Measurements from ENCODE around the gene AUTS2. TPM values are rescaled to one million over a fixed set of nuclear protein-coding genes. Genes with fewer than 3 reads are reported as not detected.

AUTS2 gene
- total RNA-seq, 2 experiments from 2014 or later = 16.9 to 17.7 TPM

GRCh38 chr7:70542750-70543376, 944.6 kb downstream of the AUTS2 start:
- Mint-ChIP-seq H3K4me3 (no peak overlapping the region), H3K36me3 (ENCODE audit: low read depth) (no peaks in the 10 kb centered on the region)
- CTCF ChIA-PET = interaction anchor here (0.7 kb wide), 1 partner anchor 207 kb away, joined by 4 read pairs; no protein-coding TSS in a partner anchor

GRCh38 chr7:70544016-70544415, 945.7 kb downstream of the AUTS2 start:
- POLR2A ChIA-PET = no interaction called here
- Mint-ChIP-seq H3K4me3 (no peak overlapping the region), H3K4me1 (no peaks in the 10 kb centered on the region), H3K9me3 (peaks cover 9% of the 10 kb centered on the region), H3K27me3 (peaks cover 5% of the 10 kb centered on the region), H3K27ac (no peak overlapping the region), H3K36me3 (ENCODE audit: low read depth) (no peaks in the 10 kb centered on the region)
- no peak for DNase-seq
- CTCF ChIA-PET = no interaction called here

More at GRCh38 chr7:70542750-70543376, 944.6 kb downstream of the AUTS2 start:
- H3K27me3 Mint-ChIP-seq = peaks cover under 1% of the 10 kb centered on the region
- H3K27ac Mint-ChIP-seq = no peak overlapping the region
- no peaks in the 10 kb centered on the region for H3K4me1 Mint-ChIP-seq
- POLR2A ChIA-PET = no interaction called here
- H3K9me3 Mint-ChIP-seq = peaks cover 9% of the 10 kb centered on the region
- DNase-seq = no peak

GRCh38 chr7:70545214-70545613, 946.9 kb downstream of the AUTS2 start:
- H3K9me3 Mint-ChIP-seq = peaks cover 9% of the 10 kb centered on the region
- ChIA-PET CTCF (no interaction called here), POLR2A (no interaction called here)
- H3K27ac Mint-ChIP-seq = no peak overlapping the region
- H3K4me3 Mint-ChIP-seq = no peak overlapping the region
- DNase-seq = no peak
- H3K4me1 Mint-ChIP-seq = no peaks in the 10 kb centered on the region
- no peaks in the 10 kb centered on the region for H3K36me3 Mint-ChIP-seq (ENCODE audit: low read depth)
- peaks cover 5% of the 10 kb centered on the region for H3K27me3 Mint-ChIP-seq

- H3K27me3 Mint-ChIP-seq = peaks cover 5% of the 10 kb centered on the region
- ChIA-PET POLR2A (no interaction called here), CTCF (no interaction called here)
- H3K9me3 Mint-ChIP-seq = peaks cover 2% of the 10 kb centered on the region
- H3K4me3 Mint-ChIP-seq = no peak overlapping the region
- H3K4me1 Mint-ChIP-seq = no peaks in the 10 kb centered on the region
- no peaks in the 10 kb centered on the region for H3K36me3 Mint-ChIP-seq (ENCODE audit: low read depth)
- DNase-seq = no peak
- no peak overlapping the region for H3K27ac Mint-ChIP-seq
These were observed 953.9 kb downstream of the AUTS2 start for GRCh38 chr7:70552141-70552540.

GRCh38 chr7:70553364-70553763, 955.1 kb downstream of the AUTS2 start:
- Mint-ChIP-seq H3K27me3 (peaks cover 3% of the 10 kb centered on the region), H3K9me3 (no peaks in the 10 kb centered on the region), H3K36me3 (ENCODE audit: low read depth) (no peaks in the 10 kb centered on the region), H3K4me1 (no peaks in the 10 kb centered on the region), H3K4me3 (no peak overlapping the region), H3K27ac (no peak overlapping the region)
- POLR2A ChIA-PET = no interaction called here
- CTCF ChIA-PET = no interaction called here
- no peak for DNase-seq

- DNase-seq = no peak
- Mint-ChIP-seq H3K4me3 (no peak overlapping the region), H3K36me3 (ENCODE audit: low read depth) (no peaks in the 10 kb centered on the region), H3K9me3 (peaks cover 1% of the 10 kb centered on the region), H3K27ac (no peak overlapping the region), H3K4me1 (no peaks in the 10 kb centered on the region), H3K27me3 (no peaks in the 10 kb centered on the region)
- ChIA-PET CTCF (no interaction called here), POLR2A (no interaction called here)
These were observed 956.4 kb downstream of the AUTS2 start for GRCh38 chr7:70554646-70555045.

- H3K9me3 Mint-ChIP-seq = peaks cover 8% of the 10 kb centered on the region
- no peak for DNase-seq
- H3K4me3 Mint-ChIP-seq = no peak overlapping the region
- CTCF ChIA-PET = no interaction called here
- H3K27me3 Mint-ChIP-seq = no peaks in the 10 kb centered on the region
- no peak overlapping the region for H3K27ac Mint-ChIP-seq
- H3K36me3 Mint-ChIP-seq (ENCODE audit: low read depth) = no peaks in the 10 kb centered on the region
- H3K4me1 Mint-ChIP-seq = no peaks in the 10 kb centered on the region
- POLR2A ChIA-PET = no interaction called here
These were observed 958.5 kb downstream of the AUTS2 start for GRCh38 chr7:70556761-70557160.

- H3K9me3 Mint-ChIP-seq = peaks cover 8% of the 10 kb centered on the region
- no peak overlapping the region for H3K4me3 Mint-ChIP-seq
- H3K27me3 Mint-ChIP-seq = no peaks in the 10 kb centered on the region
- no peak overlapping the region for H3K27ac Mint-ChIP-seq
- no peaks in the 10 kb centered on the region for H3K4me1 Mint-ChIP-seq
- H3K36me3 Mint-ChIP-seq (ENCODE audit: low read depth) = no peaks in the 10 kb centered on the region
- POLR2A ChIA-PET = no interaction called here
- CTCF ChIA-PET = no interaction called here
- DNase-seq = no peak
These were observed 959.1 kb downstream of the AUTS2 start for GRCh38 chr7:70557338-70557737.

GRCh38 chr7:70559815-70560214, 961.5 kb downstream of the AUTS2 start:
- Mint-ChIP-seq H3K4me1 (no peaks in the 10 kb centered on the region), H3K36me3 (ENCODE audit: low read depth) (no peaks in the 10 kb centered on the region), H3K27ac (no peak overlapping the region), H3K4me3 (no peak overlapping the region), H3K9me3 (peaks cover 8% of the 10 kb centered on the region), H3K27me3 (no peaks in the 10 kb centered on the region)
- CTCF ChIA-PET = no interaction called here
- no peak for DNase-seq
- POLR2A ChIA-PET = no interaction called here

- H3K27ac Mint-ChIP-seq = no peak overlapping the region
- CTCF ChIA-PET = no interaction called here
These were observed 965.7 kb downstream of the AUTS2 start for GRCh38 chr7:70563960-70564359.

GRCh38 chr7:70565721-70566370, 967.6 kb downstream of the AUTS2 start:
- H3K27me3 Mint-ChIP-seq = no peaks in the 10 kb centered on the region
- no peak for DNase-seq
- CTCF ChIA-PET = no interaction called here
- POLR2A ChIA-PET = no interaction called here
- peaks cover 10% of the 10 kb centered on the region for H3K9me3 Mint-ChIP-seq
- no peak overlapping the region for H3K27ac Mint-ChIP-seq
- H3K4me1 Mint-ChIP-seq = no peaks in the 10 kb centered on the region
- H3K36me3 Mint-ChIP-seq (ENCODE audit: low read depth) = no peaks in the 10 kb centered on the region
- H3K4me3 Mint-ChIP-seq = no peak overlapping the region

More at GRCh38 chr7:70563960-70564359, 965.7 kb downstream of the AUTS2 start:
- POLR2A ChIA-PET = no interaction called here
- Mint-ChIP-seq H3K36me3 (ENCODE audit: low read depth) (no peaks in the 10 kb centered on the region), H3K4me1 (no peaks in the 10 kb centered on the region), H3K27me3 (no peaks in the 10 kb centered on the region), H3K9me3 (peaks cover 8% of the 10 kb centered on the region), H3K4me3 (no peak overlapping the region)
- DNase-seq = no peak

GRCh38 chr7:70566671-70567070, 968.4 kb downstream of the AUTS2 start:
- no peak overlapping the region for H3K4me3 Mint-ChIP-seq
- no peak for DNase-seq
- ChIA-PET POLR2A (no interaction called here), CTCF (interaction anchor here (0.6 kb wide), 1 partner anchor 985 kb away, joined by 3 read pairs; no protein-coding TSS in a partner anchor)
- no peaks in the 10 kb centered on the region for H3K27me3 Mint-ChIP-seq
- no peaks in the 10 kb centered on the region for H3K4me1 Mint-ChIP-seq
- H3K27ac Mint-ChIP-seq = no peak overlapping the region
- H3K9me3 Mint-ChIP-seq = peaks cover 10% of the 10 kb centered on the region
- no peaks in the 10 kb centered on the region for H3K36me3 Mint-ChIP-seq (ENCODE audit: low read depth)

- H3K4me1 Mint-ChIP-seq = no peaks in the 10 kb centered on the region
- no peak for DNase-seq
- H3K27ac Mint-ChIP-seq = no peak overlapping the region
- H3K4me3 Mint-ChIP-seq = no peak overlapping the region
- H3K27me3 Mint-ChIP-seq = no peaks in the 10 kb centered on the region
- POLR2A ChIA-PET = no interaction called here
- no peaks in the 10 kb centered on the region for H3K36me3 Mint-ChIP-seq (ENCODE audit: low read depth)
- CTCF ChIA-PET = no interaction called here
- H3K9me3 Mint-ChIP-seq = peaks cover 10% of the 10 kb centered on the region
These were observed 970.5 kb downstream of the AUTS2 start for GRCh38 chr7:70568674-70569334.

GRCh38 chr7:70569335-70569819, 971.1 kb downstream of the AUTS2 start:
- no peak overlapping the region for H3K27ac Mint-ChIP-seq
- no peaks in the 10 kb centered on the region for H3K4me1 Mint-ChIP-seq
- no peaks in the 10 kb centered on the region for H3K36me3 Mint-ChIP-seq (ENCODE audit: low read depth)
- H3K27me3 Mint-ChIP-seq = no peaks in the 10 kb centered on the region
- ChIA-PET CTCF (no interaction called here), POLR2A (no interaction called here)
- H3K4me3 Mint-ChIP-seq = no peak overlapping the region
- peaks cover 10% of the 10 kb centered on the region for H3K9me3 Mint-ChIP-seq
- no peak for DNase-seq
